Neural crest cell (in vitro differentiated cells): ENCODE results near the gene MRPL16. TPM values are rescaled to one million over a fixed set of nuclear protein-coding genes. Genes with fewer than 3 reads are reported as not detected.

ENCODE experiments used
- DNase-seq: peaks from one replicate; pipeline ENCODE4 v3.0.0; 2021; ENCODE audit warnings: low read depth, mixed read lengths, low spot score
- H3K27ac Mint-ChIP-seq: one replicate; pipeline ENCODE4 v1.8.0; 2021; ENCODE audit warnings: mild to moderate bottlenecking, mixed read lengths; ENCODE audit not compliant: unreplicated experiment
- H3K27me3 Mint-ChIP-seq: 2 replicates; pipeline ENCODE4 v1.8.0; 2021; ENCODE audit warnings: low read depth, mild to moderate bottlenecking, mixed read lengths
- H3K36me3 Mint-ChIP-seq: 2 replicates; pipeline ENCODE4 v1.8.0; 2021; ENCODE audit warnings: low read depth, mild to moderate bottlenecking, mixed read lengths
- H3K4me1 Mint-ChIP-seq: 2 replicates; pipeline ENCODE4 v1.8.0; 2021; ENCODE audit warnings: mixed read lengths
- H3K4me3 Mint-ChIP-seq: one replicate; pipeline ENCODE4 v1.8.0; 2021; ENCODE audit warnings: mild to moderate bottlenecking, mixed read lengths
- H3K9me3 Mint-ChIP-seq: 2 replicates; pipeline ENCODE4 v1.8.0; 2021; ENCODE audit warnings: mixed read lengths
- total RNA-seq: library from RNA; stranded (reverse); gene quantifications from 2 replicates; pipeline ENCODE4 v1.2.1, GENCODE V29; 2021
- TF ChIP-seq, protein P1 (sequence below): fragments of 200-600 bp; sonication (generic); conservative IDR thresholded peaks from 2 replicates; pipeline ENCODE4 v1.5.0; 2021; ENCODE audit warnings: antibody characterized with exemption, mild to moderate bottlenecking

Gene MRPL16
- total RNA-seq, 1 donor from 2014 or later = 44.4 TPM

DNA sequence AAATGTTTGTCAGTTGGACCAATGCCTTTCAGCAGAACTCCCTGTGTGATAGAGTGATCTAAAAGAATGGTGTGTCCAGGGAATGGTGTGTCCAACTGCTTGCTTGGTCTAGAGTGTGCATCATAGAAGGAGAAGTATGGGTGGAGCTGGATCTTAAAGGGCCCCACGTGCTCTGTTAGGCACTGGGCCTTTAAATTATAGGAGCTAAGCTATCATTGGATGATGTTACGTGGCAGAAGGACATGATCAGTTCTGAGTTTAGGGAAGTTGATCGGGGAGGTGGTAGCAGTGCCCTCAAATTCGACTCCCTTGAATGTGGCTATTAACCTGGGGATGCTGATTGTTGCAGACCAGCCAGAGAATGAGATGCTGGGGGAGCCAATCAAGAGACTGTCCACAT, 39.0 kb downstream of the MRPL16 start:
- H3K36me3 Mint-ChIP-seq = no peaks in the 10 kb centered on the region
- no peaks in the 10 kb centered on the region for H3K4me1 Mint-ChIP-seq
- TF ChIP-seq, protein P1, sequence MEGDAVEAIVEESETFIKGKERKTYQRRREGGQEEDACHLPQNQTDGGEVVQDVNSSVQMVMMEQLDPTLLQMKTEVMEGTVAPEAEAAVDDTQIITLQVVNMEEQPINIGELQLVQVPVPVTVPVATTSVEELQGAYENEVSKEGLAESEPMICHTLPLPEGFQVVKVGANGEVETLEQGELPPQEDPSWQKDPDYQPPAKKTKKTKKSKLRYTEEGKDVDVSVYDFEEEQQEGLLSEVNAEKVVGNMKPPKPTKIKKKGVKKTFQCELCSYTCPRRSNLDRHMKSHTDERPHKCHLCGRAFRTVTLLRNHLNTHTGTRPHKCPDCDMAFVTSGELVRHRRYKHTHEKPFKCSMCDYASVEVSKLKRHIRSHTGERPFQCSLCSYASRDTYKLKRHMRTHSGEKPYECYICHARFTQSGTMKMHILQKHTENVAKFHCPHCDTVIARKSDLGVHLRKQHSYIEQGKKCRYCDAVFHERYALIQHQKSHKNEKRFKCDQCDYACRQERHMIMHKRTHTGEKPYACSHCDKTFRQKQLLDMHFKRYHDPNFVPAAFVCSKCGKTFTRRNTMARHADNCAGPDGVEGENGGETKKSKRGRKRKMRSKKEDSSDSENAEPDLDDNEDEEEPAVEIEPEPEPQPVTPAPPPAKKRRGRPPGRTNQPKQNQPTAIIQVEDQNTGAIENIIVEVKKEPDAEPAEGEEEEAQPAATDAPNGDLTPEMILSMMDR = no peak
- no peak overlapping the region for H3K4me3 Mint-ChIP-seq
- no peaks in the 10 kb centered on the region for H3K9me3 Mint-ChIP-seq
- no peak overlapping the region for H3K27ac Mint-ChIP-seq
- no peak for DNase-seq
- H3K27me3 Mint-ChIP-seq = no peaks in the 10 kb centered on the region

DNA sequence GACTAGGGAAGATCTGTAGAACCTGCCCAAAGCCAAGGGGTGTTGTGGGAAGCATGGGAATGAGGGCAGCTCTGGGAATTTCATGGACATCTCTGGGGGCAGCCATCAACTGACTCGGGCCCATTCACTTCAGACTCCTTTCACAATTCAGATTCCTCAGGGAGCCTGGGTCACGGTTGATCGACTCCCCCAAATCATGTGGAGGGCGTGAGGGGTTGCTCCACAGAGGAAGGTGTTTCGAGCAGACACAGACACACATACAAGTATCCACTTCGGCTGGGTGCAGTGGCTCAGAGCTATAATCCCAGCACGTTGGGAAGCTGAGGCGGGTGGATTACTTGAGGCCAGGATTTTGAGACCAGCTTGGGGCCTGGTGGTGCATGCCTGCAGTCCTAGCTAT, 39.7 kb downstream of the MRPL16 start:
- no peaks in the 10 kb centered on the region for H3K9me3 Mint-ChIP-seq
- H3K4me3 Mint-ChIP-seq = no peak overlapping the region
- no peaks in the 10 kb centered on the region for H3K4me1 Mint-ChIP-seq
- DNase-seq = no peak
- H3K36me3 Mint-ChIP-seq = no peaks in the 10 kb centered on the region
- no peak overlapping the region for H3K27ac Mint-ChIP-seq
- H3K27me3 Mint-ChIP-seq = no peaks in the 10 kb centered on the region
- TF ChIP-seq, protein P1 = no peak

GRCh38 chr11:59770319-59770718, 40.3 kb downstream of the MRPL16 start:
- DNase-seq = no peak
- Mint-ChIP-seq H3K27me3 (no peaks in the 10 kb centered on the region), H3K4me3 (no peak overlapping the region)

DNA sequence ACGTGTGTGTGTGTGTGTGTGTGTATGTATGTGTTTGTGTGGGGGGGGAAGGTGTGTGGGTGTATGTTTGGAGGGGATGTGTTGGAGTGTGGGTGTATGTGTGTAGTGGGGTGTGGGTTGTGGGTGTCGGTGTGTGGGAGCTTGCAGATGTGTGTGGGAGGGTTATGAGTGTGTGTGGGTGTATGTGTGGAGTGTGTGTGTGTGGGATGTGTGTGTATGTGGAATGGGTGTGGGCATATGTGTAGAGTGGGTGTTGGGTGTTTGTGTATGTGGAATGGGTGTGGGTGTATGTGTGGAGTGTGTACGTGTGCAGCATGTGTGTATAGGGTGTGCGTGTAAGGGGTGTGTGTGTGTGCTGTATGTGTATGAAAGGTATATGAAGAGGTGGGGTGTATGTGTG, 40.8 kb downstream of the MRPL16 start:
- no peaks in the 10 kb centered on the region for H3K36me3 Mint-ChIP-seq
- no peak overlapping the region for H3K4me3 Mint-ChIP-seq
- H3K9me3 Mint-ChIP-seq = no peaks in the 10 kb centered on the region
- TF ChIP-seq, protein P1 = no peak
- H3K27me3 Mint-ChIP-seq = no peaks in the 10 kb centered on the region
- H3K4me1 Mint-ChIP-seq = no peaks in the 10 kb centered on the region
- DNase-seq = no peak
- no peak overlapping the region for H3K27ac Mint-ChIP-seq

More at GRCh38 chr11:59770319-59770718, 40.3 kb downstream of the MRPL16 start:
- Mint-ChIP-seq H3K36me3 (no peaks in the 10 kb centered on the region), H3K27ac (no peak overlapping the region), H3K4me1 (no peaks in the 10 kb centered on the region), H3K9me3 (no peaks in the 10 kb centered on the region)
- TF ChIP-seq, protein P1 = no peak

DNA sequence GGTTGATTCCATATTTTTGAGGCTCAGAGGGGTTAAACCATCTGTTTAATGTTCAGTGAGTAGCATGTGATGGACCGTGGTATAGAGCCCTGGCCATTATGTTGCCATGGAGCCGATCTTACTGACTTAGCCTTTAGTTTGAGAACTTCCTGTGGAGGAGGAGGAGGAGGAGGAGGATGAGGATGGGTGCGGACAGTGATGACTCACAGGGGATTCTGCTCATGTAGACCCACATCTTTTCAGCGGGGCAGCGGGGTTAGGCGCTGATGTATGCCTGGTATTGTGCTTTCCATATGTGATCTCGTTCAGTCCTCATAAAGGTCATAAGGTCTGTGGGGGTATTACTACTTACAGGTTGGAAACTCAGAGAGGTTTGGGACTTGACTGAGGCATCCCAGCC, 41.5 kb downstream of the MRPL16 start:
- Mint-ChIP-seq H3K4me1 (no peaks in the 10 kb centered on the region), H3K27ac (no peak overlapping the region), H3K9me3 (no peaks in the 10 kb centered on the region), H3K27me3 (no peaks in the 10 kb centered on the region), H3K4me3 (no peak overlapping the region), H3K36me3 (no peaks in the 10 kb centered on the region)
- TF ChIP-seq, protein P1 = no peak
- DNase-seq = no peak

DNA sequence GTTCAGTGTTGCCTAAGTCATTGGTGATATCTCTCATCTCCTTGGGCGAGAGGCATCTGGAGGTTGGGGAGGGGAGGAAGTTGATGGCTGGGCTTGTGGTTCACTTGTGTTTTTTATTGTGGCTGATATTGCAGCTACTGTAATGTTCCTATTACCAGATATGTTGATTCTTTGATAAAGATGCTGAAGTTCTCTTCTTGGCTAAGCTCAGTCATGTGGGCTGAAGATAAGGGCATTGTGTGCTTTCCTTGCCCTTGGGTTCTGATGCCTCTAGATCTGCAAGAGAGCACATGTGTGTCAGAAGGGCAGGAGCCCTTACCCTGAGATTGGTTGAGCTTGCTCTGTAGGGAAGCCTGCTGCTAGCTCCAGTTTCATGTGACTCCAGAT, 43.4 kb downstream of the MRPL16 start:
- no peaks in the 10 kb centered on the region for H3K27me3 Mint-ChIP-seq
- H3K27ac Mint-ChIP-seq = no peak overlapping the region
- H3K4me1 Mint-ChIP-seq = no peaks in the 10 kb centered on the region
- H3K9me3 Mint-ChIP-seq = no peaks in the 10 kb centered on the region
- H3K36me3 Mint-ChIP-seq = no peaks in the 10 kb centered on the region
- no peak for DNase-seq
- H3K4me3 Mint-ChIP-seq = no peak overlapping the region
- TF ChIP-seq, protein P1 = no peak
